GM12878 (cell line): Measurements from ENCODE around the gene TSBP1. TPM values are rescaled to one million over a fixed set of nuclear protein-coding genes. Genes with fewer than 3 reads are reported as not detected.

Experiments used
- BCLAF1 ChIP-seq: fragments of 450-650 bp; IDR thresholded peaks from 2 replicates; pipeline ENCODE4 v1.6.1; 2017; ENCODE audit warnings: antibody characterized with exemption, mild to moderate bottlenecking, moderate library complexity
- BHLHE40 ChIP-seq, 2 experiments: fragments of 450-650 bp in 1 of 2; IDR thresholded peaks; 2 replicates each; pipeline ENCODE4 v1.6.1; 2011 to 2017; ENCODE audit warnings: low read depth in 2 of 2, borderline replicate concordance in 1 of 2, improper control_type of control experiment in 1 of 2, low read length in 1 of 2, mild to moderate bottlenecking in 1 of 2
- CEBPB ChIP-seq, 2 experiments: fragments of 150-350 bp in 1 of 2; IDR thresholded peaks; 2 replicates each; pipeline ENCODE4 v1.6.1; 2012 to 2014; ENCODE audit warnings: low read depth in 2 of 2, low read length in 2 of 2, borderline replicate concordance in 1 of 2, inconsistent platforms in 1 of 2
- CHD1 ChIP-seq: IDR thresholded peaks from 2 replicates; pipeline ENCODE4 v1.6.1; 2012; ENCODE audit warnings: low read depth, low read length, improper control_type of control experiment
- DPF2 ChIP-seq: fragments of 450-650 bp; IDR thresholded peaks from 2 replicates; pipeline ENCODE4 v1.6.1; 2017; ENCODE audit warnings: mild to moderate bottlenecking
- IRF4 ChIP-seq: IDR thresholded peaks from 2 replicates; pipeline ENCODE4 v1.6.1; 2011; ENCODE audit warnings: low read depth, low read length
- KLF5 ChIP-seq: fragments of 450-650 bp; IDR thresholded peaks from 2 replicates; pipeline ENCODE4 v1.6.1; 2014; ENCODE audit warnings: mild to moderate bottlenecking; ENCODE audit not compliant: partially characterized antibody
- MLLT1 ChIP-seq: fragments of 450-650 bp; IDR thresholded peaks from 2 replicates; pipeline ENCODE4 v1.6.1; 2016; ENCODE audit warnings: mild to moderate bottlenecking
- NR2C2 ChIP-seq: IDR thresholded peaks from 2 replicates; pipeline ENCODE4 v1.6.1; 2011; ENCODE audit warnings: borderline replicate concordance, low read depth; ENCODE audit not compliant: control insufficient read depth, insufficient read length
- RAD21 ChIP-seq: IDR thresholded peaks from 2 replicates; pipeline ENCODE4 v1.6.1; 2011; ENCODE audit warnings: mild to moderate bottlenecking, low read depth, low read length, moderate library complexity; ENCODE audit not compliant: insufficient read depth
- RB1 ChIP-seq: fragments of 450-650 bp; formaldehyde crosslinking; IDR thresholded peaks from 2 replicates; pipeline ENCODE4 v1.6.1; 2017; ENCODE audit warnings: mild to moderate bottlenecking, borderline replicate concordance
- REST ChIP-seq: IDR thresholded peaks from 2 replicates; pipeline ENCODE4 v1.6.1; 2012; ENCODE audit warnings: mild to moderate bottlenecking, low read depth, low read length
- TCF12 ChIP-seq: IDR thresholded peaks from 2 replicates; pipeline ENCODE4 v1.6.1; 2011; ENCODE audit warnings: low read depth, mild to moderate bottlenecking, low read length
- TCF3 ChIP-seq: IDR thresholded peaks from 2 replicates; pipeline ENCODE4 v1.6.1; 2012; ENCODE audit warnings: low read depth, mild to moderate bottlenecking, low read length, borderline replicate concordance; ENCODE audit not compliant: insufficient read depth
- ZNF592 ChIP-seq: fragments of 450-650 bp; IDR thresholded peaks from 2 replicates; pipeline ENCODE4 v1.6.1; 2017; ENCODE audit warnings: mild to moderate bottlenecking, moderate library complexity
- polyA plus RNA-seq, 11 experiments: library from polyadenylated mRNA; depleted of rRNA in 4 of 11; unstranded in 6 of 11; stranded (reverse) in 5 of 11; fragments of >200 nt; fragmentation: Nextera tagmentation in 4 of 11; fragmentation: Illumina TruSeq in 1 of 11; extraction: Ambion mirVana in 4 of 11; extraction: Trizol in 1 of 11; gene quantifications; 1 replicate in 1 of 11; 2 replicates in 10 of 11; pipeline versions ENCODE4 v1.2.1 to v1.2.3, GENCODE V29; 2011 to 2016; ENCODE audit warnings: inconsistent platforms in 2 of 11, missing spikeins in 2 of 11, low read depth in 1 of 11
- total RNA-seq, 4 experiments: library from RNA; depleted of rRNA in 3 of 4; stranded (reverse); fragments of >200 nt in 3 of 4; fragmentation: Illumina TruSeq in 1 of 4; extraction: Trizol in 1 of 4; gene quantifications; 2 replicates each; pipeline versions ENCODE4 v1.2.1 to v1.2.3, GENCODE V29; 2013 to 2021

TSBP1 gene
- total and polyA plus RNA-seq, 10 of the 15 experiments (the other 5 are each of a cell fraction or from before 2014, with no cell fraction given): not detected

GRCh38 chr6:32415521-32416019 lies 43.9 kb upstream of the TSBP1 start (continued):
- TF ChIP-seq CEBPB (IDR thresholded peaks at IDR 0.05; ENCODE audit: borderline replicate concordance in 1 of 2, low read depth in 2 of 2, low read length in 2 of 2) (no peak), BHLHE40 (IDR thresholded peaks at IDR 0.05; ENCODE audit: borderline replicate concordance in 1 of 2, low read depth in 2 of 2, low read length in 1 of 2) (no peak), KLF5 (no peak), CHD1 (no peak), REST (no peak), TCF3 (no peak), BCLAF1 (no peak), MLLT1 (0 out of 2 replicates have a peak, but pooled peaks have one; percentile 29), IRF4 (no peak), ZNF592 (peak; percentile 60; the same call in 1 of the 2 replicates), TCF12 (no peak), DPF2 (no peak), RB1 (peak; percentile 80; the same call in 1 of the 2 replicates), NR2C2 (no peak), RAD21 (peak; percentile 89)
